COR-L47 (cell line): ENCODE measurements around the gene NKD1.
"Not testable (repeated sequence)": the region's sequence is repeated elsewhere in the genome, so short reads cannot be mapped to it uniquely, and the experiment has no call there.

ENCODE experiments used
- DNase-seq: peaks from one replicate; lab custom pipeline; 2025; lab: John Stamatoyannopoulos, UW

Gene NKD1

DNA sequence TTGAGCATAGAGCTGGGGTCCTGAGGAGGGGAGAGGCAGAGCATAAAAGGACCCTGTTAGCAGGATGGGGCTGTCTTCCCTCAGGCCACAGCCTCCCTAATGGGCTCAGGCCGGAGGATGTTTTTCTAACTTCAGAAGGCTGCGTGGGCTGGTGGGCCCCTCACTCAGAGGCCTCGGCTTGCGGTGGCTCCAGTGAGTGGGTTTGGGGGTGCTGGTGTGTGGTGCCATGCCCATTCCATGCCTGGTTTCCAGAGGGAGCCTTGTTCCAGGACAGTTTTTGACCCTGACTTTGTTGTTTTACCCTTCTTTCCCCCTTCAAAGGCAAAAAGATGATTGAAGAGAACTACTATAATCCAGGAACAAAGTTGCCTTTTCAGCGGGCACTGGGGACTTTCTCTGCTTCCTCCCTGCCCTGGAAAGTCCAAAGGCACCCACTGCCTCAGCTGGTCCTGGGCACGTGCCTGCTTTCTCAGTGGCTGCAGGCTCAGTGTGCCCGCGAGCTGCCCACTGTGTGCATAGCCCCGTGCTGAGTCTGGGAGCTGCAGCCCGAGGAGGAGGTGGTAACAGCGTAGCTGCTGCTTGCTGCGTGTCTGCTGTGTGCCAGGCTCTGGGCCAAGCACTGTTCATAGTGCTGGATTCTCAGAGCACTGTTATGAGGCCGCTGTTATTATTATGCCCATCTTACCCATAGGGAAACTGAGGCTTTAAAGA lies 11.8 kb downstream of the NKD1 start:
- DNase-seq: no peak

GRCh38 chr16:50560903-50561863 lies 13.0 kb downstream of the NKD1 start:
- no peak for DNase-seq

GRCh38 chr16:50562657-50563056 lies 14.5 kb downstream of the NKD1 start:
- no peak for DNase-seq

- no peak for DNase-seq
Observed at GRCh38 chr16:50563989-50564388, 15.8 kb downstream of the NKD1 start.

DNA sequence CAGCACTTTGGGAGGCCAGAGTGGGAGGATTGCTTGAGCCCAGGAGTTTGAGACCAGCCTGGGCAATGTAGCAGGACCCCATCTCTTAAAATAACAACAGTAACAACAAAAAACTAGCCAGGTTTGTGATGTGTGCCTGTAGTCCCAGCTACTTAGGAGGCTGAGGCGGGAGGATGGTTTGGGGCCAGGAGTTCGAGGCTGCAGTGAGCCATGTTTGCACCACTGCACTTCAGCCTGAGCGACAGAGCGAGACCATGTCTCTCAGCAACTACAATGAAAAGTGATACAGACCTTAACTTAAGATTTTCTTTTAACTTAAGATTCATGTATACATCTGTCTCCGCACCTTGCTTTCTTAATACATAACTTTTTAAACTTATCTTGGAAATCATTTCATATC lies 17.2 kb downstream of the NKD1 start:
- DNase-seq: no peak

DNA sequence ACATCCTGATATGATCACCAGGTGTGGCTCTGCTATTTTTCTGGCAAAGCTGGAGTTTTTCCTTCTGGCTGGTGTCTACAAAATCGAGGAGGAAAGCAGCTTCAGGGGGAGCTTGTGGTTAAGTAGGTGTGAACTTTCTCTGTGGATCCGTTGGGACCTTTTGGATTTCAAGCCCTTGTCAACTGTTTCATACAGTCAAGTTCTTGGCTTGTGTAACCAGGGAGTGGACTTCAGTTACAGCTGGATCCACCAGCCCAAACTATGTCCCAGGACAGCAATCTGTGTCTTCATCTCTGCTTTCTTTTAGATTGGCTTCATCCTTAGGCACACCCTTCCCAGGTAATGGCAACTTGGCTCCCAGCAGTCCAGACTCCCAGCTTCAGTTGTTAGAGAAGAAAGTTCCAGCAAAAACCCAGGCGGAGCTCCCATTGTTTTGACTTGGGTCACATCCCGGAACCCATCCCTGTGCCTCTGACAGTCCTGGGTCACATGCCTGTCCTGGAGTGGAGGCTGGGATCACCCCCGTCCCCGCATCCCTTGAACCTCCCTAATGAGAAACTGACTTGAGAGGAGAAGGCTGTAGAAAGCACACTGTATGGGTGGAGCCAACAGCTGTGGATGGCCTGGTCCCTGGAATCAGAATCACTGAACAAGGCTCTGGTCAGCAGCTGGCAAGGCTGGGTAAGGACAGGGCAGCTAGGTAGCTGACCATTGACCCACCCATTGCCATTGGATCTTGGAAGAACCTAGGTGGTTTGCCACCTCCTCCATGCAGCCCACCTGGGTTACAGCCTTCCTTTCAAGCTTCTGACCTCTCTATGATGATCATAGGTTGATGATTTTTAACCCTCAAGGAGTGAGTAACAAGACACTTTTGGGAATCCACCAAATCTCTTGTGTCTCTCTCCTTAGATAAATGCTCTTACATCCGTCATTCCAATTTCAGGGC lies 18.1 kb downstream of the NKD1 start:
- DNase-seq: no peak

- DNase-seq: no peak
Observed at GRCh38 chr16:50567651-50568050, 19.5 kb downstream of the NKD1 start.

DNA sequence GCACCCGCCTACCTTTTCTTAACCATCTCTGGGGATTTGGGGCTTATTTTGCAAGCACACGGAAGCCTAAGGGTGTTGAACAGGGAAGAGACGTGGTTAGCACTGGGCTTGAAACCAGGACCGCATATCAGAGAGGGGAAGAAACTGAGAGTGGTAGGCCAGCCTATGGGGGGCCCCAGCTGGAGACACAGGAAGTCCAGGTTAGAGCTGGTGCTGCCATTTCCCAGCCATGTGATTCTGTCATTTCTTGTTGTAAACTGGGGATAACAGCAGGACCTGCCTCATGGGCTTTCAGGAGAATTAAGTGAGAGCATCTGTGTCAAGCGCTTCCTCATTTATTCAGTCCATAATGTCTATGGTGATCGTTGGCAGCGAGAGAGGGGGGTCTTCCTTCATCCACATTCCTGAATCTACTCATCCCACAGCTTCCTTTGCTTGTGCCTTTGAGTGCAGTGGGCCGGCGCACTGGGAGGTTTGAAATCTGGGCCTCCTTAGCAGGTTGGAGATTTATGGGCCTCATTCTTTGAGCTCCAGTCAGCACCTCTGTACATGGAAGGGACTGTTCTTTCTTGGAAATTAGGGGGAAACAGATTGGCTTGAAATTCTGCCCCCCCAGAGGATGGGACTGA lies 20.1 kb downstream of the NKD1 start:
- no peak for DNase-seq

DNA sequence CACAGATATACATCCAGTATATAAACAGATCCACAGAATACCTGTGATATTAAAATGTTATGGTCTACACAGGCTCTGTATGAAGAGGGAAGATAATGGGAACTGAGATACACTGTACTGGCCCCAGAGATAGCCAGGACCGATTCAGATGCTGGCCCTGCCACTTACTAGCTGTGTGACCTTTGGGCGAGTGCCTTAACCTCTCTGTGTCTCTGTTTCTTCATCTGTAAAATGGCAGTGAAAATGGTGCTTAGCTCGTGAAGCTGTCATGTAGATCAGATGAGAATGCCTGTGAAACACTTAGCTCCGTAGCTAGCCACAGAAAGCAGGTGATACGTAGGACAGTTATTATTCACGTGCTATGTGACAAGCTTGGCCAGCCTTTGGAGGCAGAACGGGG lies 22.2 kb downstream of the NKD1 start:
- no peak for DNase-seq

- DNase-seq: no peak
Observed at GRCh38 chr16:50570808-50571598, 22.8 kb downstream of the NKD1 start.

- no peak for DNase-seq
Observed at GRCh38 chr16:50571786-50572185, 23.6 kb downstream of the NKD1 start.

GRCh38 chr16:50572700-50573099 lies 24.5 kb downstream of the NKD1 start:
- DNase-seq: no peak

GRCh38 chr16:50573279-50573678 lies 25.1 kb downstream of the NKD1 start:
- no peak for DNase-seq

- DNase-seq: no peak
Observed at GRCh38 chr16:50573947-50574744, 25.9 kb downstream of the NKD1 start.

DNA sequence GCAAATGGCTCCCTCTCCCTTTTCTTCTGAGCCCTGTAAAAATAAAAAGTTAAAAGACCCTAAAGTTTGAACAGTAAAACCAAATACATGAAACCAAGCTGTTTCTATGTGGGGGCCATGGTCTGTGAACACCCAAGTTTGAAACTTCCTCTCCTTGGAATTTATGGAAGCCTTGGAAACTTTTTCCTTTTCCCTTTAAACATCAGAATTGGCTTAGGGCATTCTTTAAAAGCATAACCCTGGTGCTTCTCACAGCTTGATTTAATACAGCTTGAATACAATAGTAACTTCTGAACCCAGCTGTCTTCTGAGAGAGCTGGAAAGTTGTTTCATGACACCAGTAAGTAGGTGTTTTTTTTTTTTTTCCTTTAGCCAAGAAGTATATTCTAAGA lies 26.5 kb downstream of the NKD1 start:
- no peak for DNase-seq

DNA sequence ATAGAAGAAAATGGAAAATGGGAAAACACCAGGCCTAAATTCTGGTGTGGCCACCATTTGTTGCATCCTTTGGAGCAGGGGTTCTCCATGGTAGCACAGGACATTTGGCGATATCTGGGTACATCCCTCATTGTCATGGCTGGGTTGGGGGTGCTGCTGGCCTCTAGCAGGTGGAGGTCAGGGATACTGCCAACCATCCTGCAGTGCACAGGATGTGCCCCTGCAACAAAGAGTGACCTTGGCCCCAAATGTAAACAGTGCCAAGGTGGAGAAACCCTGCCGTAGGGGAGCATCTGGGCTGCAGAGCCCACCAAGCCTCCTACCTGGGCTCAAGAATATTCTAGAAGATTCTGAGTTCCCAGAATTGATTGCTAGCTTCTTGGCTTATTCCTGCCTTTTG lies 27.5 kb downstream of the NKD1 start:
- DNase-seq: no peak

- DNase-seq: no peak
Observed at GRCh38 chr16:50576403-50577113, 28.4 kb downstream of the NKD1 start.

- no peak for DNase-seq
Observed at GRCh38 chr16:50578137-50578536, 29.9 kb downstream of the NKD1 start.

DNA sequence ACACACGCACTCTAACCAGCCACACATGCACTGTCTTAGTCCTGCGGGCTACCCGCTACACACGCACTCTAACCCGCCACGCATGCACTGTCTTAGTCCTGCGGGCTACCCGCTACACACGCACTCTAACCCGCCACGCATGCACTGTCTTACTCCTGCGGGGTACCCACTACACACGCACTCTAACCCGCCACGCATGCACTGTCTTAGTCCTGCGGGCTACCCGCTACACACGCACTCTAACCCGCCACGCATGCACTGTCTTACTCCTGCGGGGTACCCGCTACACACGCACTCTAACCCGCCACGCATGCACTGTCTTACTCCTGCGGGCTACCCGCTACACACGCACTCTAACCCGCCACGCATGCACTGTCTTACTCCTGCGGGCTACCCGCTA lies 31.2 kb downstream of the NKD1 start:
- not testable (repeated sequence) for DNase-seq
